A673 (cell line): ENCODE measurements around the gene CDH4. TPM values are rescaled to one million over a fixed set of nuclear protein-coding genes. Genes with fewer than 3 reads are reported as not detected.

Experiments used
- BruUV-seq: library from RNA; stranded (reverse); fragments of 400-500 nt; replicated peaks from 2 replicates; lab custom pipeline; 2021; lab: Mats Ljungman, UMichigan
- CTCF ChIA-PET: fragments of 300-600 bp; sonication (Branson Sonifier 250); formaldehyde crosslinking; loops from one replicate; lab custom pipeline; 2022; ENCODE audit warnings: antibody characterized with exemption; lab: Charles Lee
- POLR2A ChIA-PET: fragments of 300-600 bp; sonication (Branson Sonifier 250); formaldehyde crosslinking; loops from one replicate; lab custom pipeline; 2022; ENCODE audit warnings: antibody characterized with exemption; ENCODE audit not compliant: low non-redundant PET; lab: Charles Lee
- DNase-seq: peaks from one replicate; pipeline ENCODE4 v3.0.0-alpha.2; 2015; ENCODE audit warnings: low spot score
- H3K27ac ChIP-seq: fragments of 200-600 bp; sonication (generic); 2 replicates; pipeline ENCODE4 v1.5.1; 2016; ENCODE audit warnings: mixed run types, low read depth, mild to moderate bottlenecking, mixed read lengths, antibody characterized with exemption, low read length; ENCODE audit not compliant: poor library complexity, severe bottlenecking
- H3K27me3 ChIP-seq: fragments of 200-600 bp; sonication (generic); replicated peaks from 2 replicates; pipeline ENCODE4 v1.6.1; 2017; ENCODE audit warnings: mixed run types, low read depth, mild to moderate bottlenecking, mixed read lengths, antibody characterized with exemption, low read length; ENCODE audit not compliant: insufficient read depth, poor library complexity
- H3K36me3 ChIP-seq: fragments of 200-600 bp; sonication (generic); 2 replicates; pipeline ENCODE4 v1.6.1; 2016; ENCODE audit warnings: mixed run types, mild to moderate bottlenecking, mixed read lengths, antibody characterized with exemption, low read length; ENCODE audit not compliant: insufficient read depth, poor library complexity, severe bottlenecking
- H3K4me1 ChIP-seq: fragments of 200-600 bp; sonication (generic); 2 replicates; pipeline ENCODE4 v1.6.1; 2017; ENCODE audit warnings: mixed run types, mild to moderate bottlenecking, mixed read lengths, antibody characterized with exemption, low read length; ENCODE audit not compliant: insufficient read depth, poor library complexity, severe bottlenecking
- H3K4me3 ChIP-seq: fragments of 200-600 bp; sonication (generic); 2 replicates; pipeline ENCODE4 v1.5.1; 2016; ENCODE audit warnings: low read depth, mixed run types, mild to moderate bottlenecking, mixed read lengths, low read length; ENCODE audit not compliant: poor library complexity, severe bottlenecking
- H3K9me3 ChIP-seq: fragments of 200-600 bp; sonication (generic); 2 replicates; pipeline ENCODE4 v1.6.1; 2016; ENCODE audit warnings: mixed run types, low read depth, mild to moderate bottlenecking, mixed read lengths, antibody characterized with exemption, low read length; ENCODE audit not compliant: poor library complexity, severe bottlenecking
- CTCF ChIP-seq: fragments of 300-800, 200-600 bp; sonication (generic); conservative IDR thresholded peaks from 2 replicates; pipeline ENCODE4 v1.5.1; 2017; ENCODE audit warnings: low read depth, mild to moderate bottlenecking, antibody characterized with exemption, low read length, moderate library complexity, mixed read lengths
- EZH2 ChIP-seq: fragments of 200-600 bp; sonication (generic); IDR thresholded peaks from 2 replicates; pipeline ENCODE4 v1.6.1; 2017; ENCODE audit warnings: borderline replicate concordance, low read depth, mild to moderate bottlenecking, mixed read lengths, antibody characterized with exemption, low read length; ENCODE audit not compliant: poor library complexity, severe bottlenecking
- intact Hi-C: fragments of 100-400 bp; cut with micrococcal nuclease; formaldehyde crosslinking; loops from one replicate; pipeline ENCODE4 v1.10.0; 2022; ENCODE audit not compliant: unreplicated experiment
- total RNA-seq: library from RNA; stranded (reverse); gene quantifications from 2 replicates; pipeline ENCODE4 v1.2.3, GENCODE V29; 2021

Gene CDH4
- total RNA-seq, 1 experiment from 2014 or later = 8.3 TPM

GRCh38 chr20:61690993-61691838 is 439.2 kb downstream of the CDH4 start:
- Histone ChIP-seq H3K9me3 (no peaks in the 10 kb centered on the region), H3K4me1 (no peaks in the 10 kb centered on the region), H3K4me3 (no peak overlapping the region), H3K27me3 (peaks cover 42% of the 10 kb centered on the region), H3K36me3 (no peaks in the 10 kb centered on the region), H3K27ac (no peak overlapping the region)
- intact Hi-C loops = no loop called here
- no peak for DNase-seq
- ChIA-PET POLR2A (no interaction called here), CTCF (no interaction called here)
- no TSS peak for BruUV-seq
- TF ChIP-seq CTCF (no peak), EZH2 (no peak)

- BruUV-seq = no TSS peak
- CTCF ChIA-PET = no interaction called here
- TF ChIP-seq CTCF (no peak), EZH2 (no peak)
Observed at GRCh38 chr20:61691978-61692377, 439.9 kb downstream of the CDH4 start.

GRCh38 chr20:61692479-61692878 is 440.4 kb downstream of the CDH4 start:
- ChIA-PET CTCF (no interaction called here), POLR2A (no interaction called here)
- no peaks in the 10 kb centered on the region for H3K36me3 ChIP-seq
- no peak overlapping the region for H3K27ac ChIP-seq
- intact Hi-C loops = no loop called here
- no peak for DNase-seq
- no TSS peak for BruUV-seq
- H3K27me3 ChIP-seq = peaks cover 44% of the 10 kb centered on the region
- TF ChIP-seq EZH2 (no peak), CTCF (no peak)
- no peaks in the 10 kb centered on the region for H3K4me1 ChIP-seq
- H3K9me3 ChIP-seq = no peaks in the 10 kb centered on the region
- H3K4me3 ChIP-seq = no peak overlapping the region

More at GRCh38 chr20:61691978-61692377, 439.9 kb downstream of the CDH4 start:
- no peak for DNase-seq
- Histone ChIP-seq H3K27me3 (peaks cover 49% of the 10 kb centered on the region), H3K36me3 (no peaks in the 10 kb centered on the region), H3K4me1 (no peaks in the 10 kb centered on the region), H3K9me3 (no peaks in the 10 kb centered on the region), H3K27ac (no peak overlapping the region), H3K4me3 (no peak overlapping the region)
- intact Hi-C loops = no loop called here
- POLR2A ChIA-PET = no interaction called here
